GM18907 (cell line): ENCODE data around the gene IL6.
"Not testable (repeated sequence)": the region's sequence is repeated elsewhere in the genome, so short reads cannot be mapped to it uniquely, and the experiment has no call there.

Experiments
- ATAC-seq: cut with Tn5 transposase; IDR thresholded peaks from one replicate; pipeline ENCODE4 v1.9.1; 2021; ENCODE audit warnings: mild to moderate bottlenecking, moderate library complexity; ENCODE audit not compliant: unreplicated experiment

IL6 gene

GRCh38 chr7:22726907-22727713 lies at the start of gene IL6:
Gene IL6 (plus strand): TSS chr7:22727200. CDS start chr7:22727263, 63 bp downstream.
- ATAC-seq = no peak

GRCh38 chr7:22677263-22677662 lies 49.7 kb upstream of the IL6 start:
- ATAC-seq = not testable (repeated sequence)

DNA sequence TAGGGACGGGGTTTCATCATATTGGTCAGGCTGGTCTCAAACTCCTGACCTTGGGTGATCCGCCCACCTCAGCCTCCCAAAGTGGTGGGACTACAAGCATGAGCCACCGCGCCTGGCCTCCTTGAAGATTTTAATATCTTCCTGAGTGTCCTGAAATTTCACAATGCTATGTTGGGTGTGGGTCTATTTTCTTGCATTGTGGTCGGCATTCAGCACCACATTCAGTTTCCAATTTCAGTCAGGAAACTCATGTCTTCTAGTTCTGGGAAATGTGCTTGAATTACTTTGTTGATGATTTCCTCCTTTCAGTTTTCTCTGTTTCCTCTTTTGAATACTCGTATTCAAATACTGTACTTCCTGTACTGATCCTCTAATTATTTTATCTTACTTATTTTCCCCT lies 49.3 kb upstream of the IL6 start:
- ATAC-seq = no peak

GRCh38 chr7:22680482-22680911 lies 46.5 kb upstream of the IL6 start:
- ATAC-seq = no peak

DNA sequence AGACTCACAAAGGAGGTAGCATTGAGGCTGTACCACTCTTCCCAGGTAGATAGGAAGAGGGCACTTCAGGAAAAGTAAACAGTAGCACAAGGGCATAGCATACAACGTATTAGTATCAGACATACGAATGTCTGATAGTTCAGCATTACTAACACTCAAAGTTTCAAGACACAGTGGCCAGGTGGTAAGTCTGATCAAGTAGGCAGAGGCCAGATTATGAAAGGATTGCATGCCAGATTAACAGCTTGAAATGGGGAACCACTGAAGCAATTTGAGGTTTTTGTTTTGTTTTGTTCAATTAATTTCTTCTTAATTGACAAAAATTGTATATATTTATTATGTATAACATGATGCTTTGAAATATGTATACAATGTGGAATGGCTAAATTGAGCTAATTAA lies 45.7 kb upstream of the IL6 start:
- ATAC-seq = no peak

- no peak for ATAC-seq
Measured at GRCh38 chr7:22681852-22682657, 44.9 kb upstream of the IL6 start.

- ATAC-seq = no peak
Measured at GRCh38 chr7:22683379-22683778, 43.6 kb upstream of the IL6 start.

GRCh38 chr7:22686620-22687019 lies 40.4 kb upstream of the IL6 start:
- ATAC-seq = no peak

- ATAC-seq = no peak
Measured at GRCh38 chr7:22688084-22688483, 38.9 kb upstream of the IL6 start.

- ATAC-seq = not testable (repeated sequence)
Measured at GRCh38 chr7:22688934-22689333, 38.1 kb upstream of the IL6 start.

DNA sequence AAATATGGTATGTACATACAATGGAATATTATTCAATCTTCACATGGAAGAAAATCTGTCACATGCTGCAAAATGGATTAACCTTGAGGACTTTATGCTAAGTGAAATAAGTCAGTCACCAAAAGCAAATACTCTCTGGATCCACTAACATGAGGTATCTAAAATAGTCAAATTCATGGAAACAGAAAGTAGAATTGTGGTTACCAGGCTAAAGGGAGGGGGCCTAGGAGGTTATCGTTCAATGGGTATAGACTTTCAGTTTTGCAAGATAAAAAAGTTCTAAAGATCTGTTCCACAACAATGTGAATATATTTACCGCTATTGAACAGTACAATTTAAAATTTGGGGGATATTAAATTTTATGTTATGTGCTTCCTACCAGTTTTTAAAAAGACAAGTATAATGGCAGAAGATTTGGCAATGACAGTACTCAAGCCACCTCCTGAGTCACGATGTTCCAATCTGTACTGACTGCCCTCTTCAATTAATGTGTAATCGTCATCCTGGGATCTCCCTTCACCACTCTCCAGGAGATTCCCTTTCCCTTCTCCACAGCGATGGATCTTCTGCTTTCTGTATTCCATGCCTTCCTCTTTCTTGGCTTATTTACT lies 32.3 kb upstream of the IL6 start:
- ATAC-seq = peak; percentile 56

GRCh38 chr7:22695476-22696132 lies 31.4 kb upstream of the IL6 start:
- ATAC-seq = no peak

- peak; percentile 33 for ATAC-seq
Measured at GRCh38 chr7:22696541-22697228, 30.3 kb upstream of the IL6 start.

DNA sequence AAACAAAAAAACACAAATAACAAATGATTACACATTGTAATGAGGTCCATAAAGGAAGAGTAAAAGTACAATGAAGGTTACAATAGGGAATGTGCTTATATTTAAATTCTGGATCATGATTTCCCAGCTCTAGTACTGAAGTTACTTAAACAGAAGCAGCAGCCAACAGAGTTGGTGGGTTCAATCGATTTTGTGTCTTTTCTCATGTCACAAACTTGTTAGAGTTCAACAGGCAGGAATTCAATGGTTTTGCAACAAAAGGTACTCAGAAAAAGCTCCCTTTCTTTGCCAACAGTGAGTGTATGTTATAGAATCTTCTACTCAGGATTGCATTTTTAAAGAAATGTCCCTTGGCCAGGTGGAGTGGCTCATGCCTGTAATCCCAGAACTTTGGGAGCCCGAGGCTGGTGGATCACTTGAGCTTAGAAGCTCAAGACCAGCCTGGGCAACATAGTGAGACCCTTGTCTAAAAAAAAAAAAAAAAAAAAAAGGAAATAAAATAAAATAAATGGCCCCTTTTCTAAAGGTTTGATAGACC lies 29.6 kb upstream of the IL6 start:
- ATAC-seq = no peak

- peak; percentile 79 for ATAC-seq
Measured at GRCh38 chr7:22697876-22698606, 29.0 kb upstream of the IL6 start.

- no peak for ATAC-seq
Measured at GRCh38 chr7:22698767-22699166, 28.2 kb upstream of the IL6 start.

GRCh38 chr7:22700559-22701002 lies 26.4 kb upstream of the IL6 start:
- ATAC-seq = no peak

DNA sequence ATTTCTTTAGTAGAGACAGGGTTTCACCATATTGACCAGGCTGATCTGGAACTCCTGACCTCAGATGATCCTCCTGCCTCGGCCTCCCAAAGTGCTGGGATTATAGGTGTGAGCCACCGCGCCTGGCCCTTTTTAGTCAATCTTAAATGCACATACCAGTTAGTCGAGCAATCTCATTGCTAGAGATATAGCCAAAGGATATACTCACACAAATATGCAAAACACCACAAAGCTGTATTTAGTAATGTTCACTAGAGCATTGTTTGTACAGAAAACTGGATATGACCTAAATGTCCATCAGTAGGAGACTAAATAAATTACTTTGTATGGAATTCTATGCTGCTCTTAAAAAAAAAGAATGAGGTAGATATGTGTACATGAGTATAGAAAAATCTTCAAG lies 24.5 kb upstream of the IL6 start:
- ATAC-seq = no peak

- not testable (repeated sequence) for ATAC-seq
Measured at GRCh38 chr7:22703107-22703855, 23.7 kb upstream of the IL6 start.
